GM12872 (cell line): ENCODE results near the gene IKBKE.

ENCODE experiments used
- TF ChIP-seq, protein P1 (sequence below): IDR thresholded peaks from 3 replicates; pipeline ENCODE4 v1.5.1; 2011; ENCODE audit warnings: low read depth, mild to moderate bottlenecking, low read length, moderate library complexity; ENCODE audit not compliant: insufficient read depth

Gene IKBKE

DNA sequence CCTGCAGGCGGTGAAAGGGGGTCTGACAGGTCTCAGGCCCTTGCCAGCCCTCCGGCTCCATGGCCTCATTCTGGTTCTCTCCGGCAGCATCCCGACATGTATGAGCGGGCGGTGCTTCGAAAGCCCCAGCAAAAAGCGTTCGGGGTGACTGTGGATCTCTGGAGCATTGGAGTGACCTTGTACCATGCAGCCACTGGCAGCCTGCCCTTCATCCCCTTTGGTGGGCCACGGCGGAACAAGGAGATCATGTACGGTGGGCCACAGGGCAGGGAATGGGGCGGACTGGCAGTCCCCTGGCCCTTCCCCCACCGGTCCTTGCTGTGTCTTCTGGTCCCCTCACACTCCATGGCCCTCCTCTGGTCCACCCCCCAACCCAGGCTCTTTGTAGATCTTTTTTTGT lies 6.3 kb downstream of the IKBKE start:
- TF ChIP-seq, protein P1, sequence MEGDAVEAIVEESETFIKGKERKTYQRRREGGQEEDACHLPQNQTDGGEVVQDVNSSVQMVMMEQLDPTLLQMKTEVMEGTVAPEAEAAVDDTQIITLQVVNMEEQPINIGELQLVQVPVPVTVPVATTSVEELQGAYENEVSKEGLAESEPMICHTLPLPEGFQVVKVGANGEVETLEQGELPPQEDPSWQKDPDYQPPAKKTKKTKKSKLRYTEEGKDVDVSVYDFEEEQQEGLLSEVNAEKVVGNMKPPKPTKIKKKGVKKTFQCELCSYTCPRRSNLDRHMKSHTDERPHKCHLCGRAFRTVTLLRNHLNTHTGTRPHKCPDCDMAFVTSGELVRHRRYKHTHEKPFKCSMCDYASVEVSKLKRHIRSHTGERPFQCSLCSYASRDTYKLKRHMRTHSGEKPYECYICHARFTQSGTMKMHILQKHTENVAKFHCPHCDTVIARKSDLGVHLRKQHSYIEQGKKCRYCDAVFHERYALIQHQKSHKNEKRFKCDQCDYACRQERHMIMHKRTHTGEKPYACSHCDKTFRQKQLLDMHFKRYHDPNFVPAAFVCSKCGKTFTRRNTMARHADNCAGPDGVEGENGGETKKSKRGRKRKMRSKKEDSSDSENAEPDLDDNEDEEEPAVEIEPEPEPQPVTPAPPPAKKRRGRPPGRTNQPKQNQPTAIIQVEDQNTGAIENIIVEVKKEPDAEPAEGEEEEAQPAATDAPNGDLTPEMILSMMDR = no peak

- TF ChIP-seq, protein P1 = no peak
These were observed 6.8 kb downstream of the IKBKE start for GRCh38 chr1:206477110-206477509.

- TF ChIP-seq, protein P1 = no peak
These were observed 7.5 kb downstream of the IKBKE start for GRCh38 chr1:206477581-206478380.

- TF ChIP-seq, protein P1 = no peak
These were observed 8.5 kb downstream of the IKBKE start for GRCh38 chr1:206478746-206479145.

GRCh38 chr1:206479183-206480125 lies 9.2 kb downstream of the IKBKE start:
- TF ChIP-seq, protein P1 = peak; percentile 87

- TF ChIP-seq, protein P1 = no peak
These were observed 9.9 kb downstream of the IKBKE start for GRCh38 chr1:206480211-206480610.

- TF ChIP-seq, protein P1 = no peak
These were observed 12.3 kb downstream of the IKBKE start for GRCh38 chr1:206482611-206483010.
